GM18511 (cell line): ENCODE results near the gene IFFO2.

ENCODE experiments used
- ATAC-seq: cut with Tn5 transposase; IDR thresholded peaks from one replicate; pipeline ENCODE4 v1.9.1; 2021; ENCODE audit warnings: mild to moderate bottlenecking, moderate library complexity; ENCODE audit not compliant: unreplicated experiment

The IFFO2 gene

GRCh38 chr1:18972991-18973390, 16.5 kb upstream of the IFFO2 start:
- ATAC-seq: no peak

DNA sequence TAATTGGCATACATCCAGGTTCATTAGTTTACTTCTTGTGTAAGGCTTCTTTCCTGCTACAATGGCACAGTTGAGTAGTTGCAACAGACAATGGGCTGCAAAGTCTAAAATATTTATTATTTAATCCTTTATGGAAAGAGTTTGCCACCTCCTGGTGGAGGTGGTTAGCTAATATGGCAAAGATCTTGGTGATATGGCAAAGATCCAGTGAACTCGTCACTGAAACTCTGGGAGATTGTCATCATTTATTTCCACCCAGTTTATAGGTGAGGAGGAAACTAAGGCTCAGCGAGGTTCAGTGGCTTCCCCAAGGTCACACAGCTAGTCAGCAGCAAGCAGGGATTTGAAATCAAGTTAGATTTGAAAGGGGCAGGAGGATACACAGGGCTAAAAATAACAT, 16.1 kb upstream of the IFFO2 start:
- ATAC-seq: no peak

- no peak for ATAC-seq
Observed at GRCh38 chr1:18970762-18971161, 14.3 kb upstream of the IFFO2 start.

GRCh38 chr1:18970358-18970757, 13.9 kb upstream of the IFFO2 start:
- ATAC-seq: no peak

DNA sequence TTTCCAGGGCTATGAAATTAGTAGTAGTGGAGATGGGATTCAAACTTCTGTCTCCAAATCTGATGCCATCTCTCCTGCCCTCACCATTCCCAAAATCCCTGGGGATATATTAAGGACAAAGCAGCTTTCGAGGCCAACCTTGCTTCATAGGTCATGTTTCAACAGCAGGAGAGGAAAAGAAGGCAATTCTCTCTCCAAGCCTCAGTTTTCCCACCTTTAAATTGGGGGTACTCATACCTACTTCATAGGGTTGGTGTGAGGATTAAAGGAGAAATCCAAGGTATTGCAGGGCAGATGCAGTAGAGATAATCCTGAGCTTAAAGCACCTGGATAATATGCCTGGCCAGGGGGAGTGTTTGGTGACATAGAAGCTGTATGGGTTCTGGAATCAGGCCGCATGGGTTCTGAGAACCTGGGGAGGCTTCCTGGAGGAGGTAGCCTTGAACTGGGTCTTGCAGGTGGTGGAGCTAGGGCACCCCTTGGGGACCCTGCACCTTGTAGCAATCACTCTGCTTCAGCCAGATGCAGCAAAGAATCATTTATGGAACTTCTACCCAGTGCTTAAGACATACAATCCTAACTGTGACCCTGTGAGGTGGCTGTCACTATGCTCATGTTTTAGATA, 10.7 kb upstream of the IFFO2 start:
- ATAC-seq: no peak

- no peak for ATAC-seq
Observed at GRCh38 chr1:18965206-18966173, 9.0 kb upstream of the IFFO2 start.

DNA sequence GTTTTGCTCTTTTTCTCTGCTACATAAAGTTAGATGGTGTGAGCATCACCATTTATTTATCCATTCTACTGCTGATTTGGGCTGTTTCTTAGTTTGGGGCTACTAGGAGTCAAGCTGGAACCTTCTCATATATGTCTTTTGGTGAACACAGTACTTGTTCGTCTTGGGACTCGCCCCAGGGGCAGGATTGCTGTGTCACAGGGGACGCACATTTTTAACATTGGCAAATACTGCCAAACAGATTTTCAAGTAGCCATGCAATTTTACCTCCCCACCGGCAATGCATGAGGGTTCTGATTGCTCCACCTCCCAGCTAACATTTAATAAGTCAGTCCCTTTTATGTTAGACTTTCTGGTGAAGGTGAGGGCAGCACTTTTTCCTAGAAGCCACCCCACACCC, 7.5 kb upstream of the IFFO2 start:
- no peak for ATAC-seq

DNA sequence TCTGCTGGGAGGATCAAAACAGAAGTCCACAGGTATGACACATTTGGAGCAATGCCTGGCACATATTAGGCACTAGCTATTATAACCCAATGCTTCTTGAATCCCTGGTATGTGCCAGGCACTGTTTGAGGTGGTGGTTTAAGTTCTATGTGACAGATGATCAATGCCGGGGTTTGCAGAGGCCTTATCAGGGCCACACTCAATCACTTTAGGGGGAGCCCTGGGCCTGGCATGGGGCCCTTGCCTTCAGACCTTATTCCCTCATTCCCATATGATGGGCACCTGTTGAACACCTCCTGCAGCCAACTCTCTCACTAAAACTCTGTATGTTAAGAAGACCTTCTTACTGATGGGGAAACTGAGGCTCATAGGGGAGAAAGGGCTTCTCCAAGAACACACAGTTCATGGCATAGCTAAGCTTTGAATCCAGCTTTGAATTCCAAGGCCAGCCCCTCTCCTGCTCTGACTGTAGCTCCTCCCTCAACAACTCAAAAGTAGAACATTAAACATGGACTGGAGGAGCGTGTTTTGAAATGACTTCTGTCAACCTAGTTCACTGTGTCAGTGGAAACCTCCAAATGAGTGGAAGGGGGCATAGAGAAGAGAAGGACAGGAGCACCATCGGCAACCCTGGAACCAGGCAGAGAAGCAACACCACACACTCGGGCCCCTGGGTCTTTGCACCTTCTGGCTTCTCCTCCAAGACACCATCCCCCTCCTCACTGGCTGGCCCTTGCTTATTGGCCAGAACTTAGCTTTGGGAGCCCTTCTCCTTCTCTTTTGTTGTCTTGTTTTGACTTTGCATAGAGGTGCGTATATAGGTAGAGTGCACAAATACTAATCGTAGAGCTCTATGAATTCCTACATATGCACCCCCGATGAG, 6.6 kb upstream of the IFFO2 start:
- no peak for ATAC-seq

- no peak for ATAC-seq
Observed at GRCh38 chr1:18962121-18962721, 5.7 kb upstream of the IFFO2 start.

- no peak for ATAC-seq
Observed at GRCh38 chr1:18960821-18961220, 4.3 kb upstream of the IFFO2 start.

GRCh38 chr1:18960409-18960808, 3.9 kb upstream of the IFFO2 start:
- ATAC-seq: no peak

GRCh38 chr1:18959591-18959990, 3.1 kb upstream of the IFFO2 start:
- ATAC-seq: no peak

DNA sequence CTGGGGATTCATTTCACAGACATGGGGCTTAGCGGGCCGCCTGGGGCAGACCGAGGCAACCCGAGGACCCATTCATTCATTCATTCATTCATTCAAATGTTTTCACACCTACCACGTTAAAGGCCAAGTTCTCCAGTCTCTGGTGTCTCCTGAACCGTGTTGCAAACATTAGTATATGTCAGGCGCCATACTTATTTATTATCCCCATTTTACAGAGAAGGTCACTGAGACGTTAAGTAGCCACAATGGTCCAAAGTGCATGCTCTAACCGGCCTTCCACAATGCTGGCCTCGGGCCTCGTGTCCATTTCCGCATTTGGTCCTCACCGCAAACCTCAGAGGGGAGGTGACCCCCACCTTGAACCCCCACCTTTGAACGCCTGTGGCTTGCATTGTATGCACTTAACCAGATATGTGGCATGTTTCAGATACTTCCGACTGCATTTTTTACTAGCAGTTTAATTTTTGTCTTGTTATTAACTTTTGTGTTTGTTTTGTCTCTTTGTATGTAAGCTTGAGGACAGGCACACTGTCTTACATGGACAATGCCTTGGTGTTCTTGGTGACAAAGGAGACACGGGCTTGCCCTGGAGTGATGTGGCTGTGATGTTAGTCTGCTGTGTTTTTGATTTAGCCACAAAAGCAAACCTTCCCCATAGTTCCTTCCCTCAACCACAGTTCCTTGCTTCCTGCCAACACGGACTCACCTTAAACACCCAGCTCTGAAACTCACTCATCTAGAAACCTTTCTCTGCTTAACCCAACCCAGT, 1.2 kb upstream of the IFFO2 start:
- ATAC-seq: no peak

- ATAC-seq: no peak
Observed at GRCh38 chr1:18957136-18957521, 653 bp upstream of the IFFO2 start.

DNA sequence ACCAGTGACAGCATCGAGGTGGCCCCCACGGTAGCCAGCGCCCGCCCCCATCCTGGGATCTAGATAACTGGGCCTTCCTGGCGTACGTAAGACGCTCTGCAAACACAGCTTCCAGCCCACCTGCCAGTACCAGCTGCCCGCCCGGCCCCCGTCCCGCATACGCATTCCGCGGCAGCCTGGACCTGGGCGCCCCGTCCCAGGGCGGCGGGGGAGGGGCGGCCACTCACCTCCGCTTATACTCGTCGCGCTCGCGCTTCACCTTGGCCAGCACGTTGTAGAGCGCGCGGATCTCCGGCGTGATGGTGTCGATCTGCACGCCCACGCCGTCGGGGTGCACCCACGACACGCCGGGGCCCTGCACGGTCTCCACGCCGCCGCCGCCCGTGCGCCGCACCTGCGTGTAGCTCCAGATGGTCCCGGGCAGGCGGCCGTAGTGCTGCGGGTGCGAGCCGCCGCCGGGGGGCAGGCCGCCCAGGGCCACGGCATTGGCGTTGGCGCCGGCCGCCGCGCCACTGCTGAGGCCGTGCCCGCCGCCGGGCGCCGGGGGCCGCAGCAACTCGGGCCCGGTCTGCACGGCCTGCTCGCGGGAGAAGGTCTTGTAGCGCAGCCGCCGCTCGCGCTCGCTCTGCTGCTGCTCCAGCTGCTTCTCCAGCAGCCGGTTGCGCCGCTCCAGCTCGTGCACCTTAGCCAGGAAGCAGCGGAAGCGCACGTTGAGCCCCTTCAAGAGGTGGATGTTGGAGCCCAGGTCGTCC, 859 bp downstream of the IFFO2 start:
- peak; percentile 25 for ATAC-seq

DNA sequence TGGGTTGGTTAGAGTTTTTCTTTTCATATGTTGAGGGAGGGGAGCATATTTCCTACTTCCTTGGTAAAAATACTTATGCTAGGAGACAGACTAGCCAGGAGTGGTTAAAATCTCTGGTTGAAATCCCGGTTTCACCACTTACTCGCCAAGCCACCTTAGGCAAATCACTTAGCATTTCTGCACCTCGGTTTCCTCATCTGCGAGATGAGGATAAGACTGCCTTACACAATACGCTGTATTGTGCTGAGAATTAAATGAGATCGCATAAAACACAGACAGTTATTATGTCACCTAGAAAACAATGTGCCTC, 1.4 kb downstream of the IFFO2 start:
- ATAC-seq: no peak

GRCh38 chr1:18954270-18955071, 2.0 kb downstream of the IFFO2 start:
- no peak for ATAC-seq

DNA sequence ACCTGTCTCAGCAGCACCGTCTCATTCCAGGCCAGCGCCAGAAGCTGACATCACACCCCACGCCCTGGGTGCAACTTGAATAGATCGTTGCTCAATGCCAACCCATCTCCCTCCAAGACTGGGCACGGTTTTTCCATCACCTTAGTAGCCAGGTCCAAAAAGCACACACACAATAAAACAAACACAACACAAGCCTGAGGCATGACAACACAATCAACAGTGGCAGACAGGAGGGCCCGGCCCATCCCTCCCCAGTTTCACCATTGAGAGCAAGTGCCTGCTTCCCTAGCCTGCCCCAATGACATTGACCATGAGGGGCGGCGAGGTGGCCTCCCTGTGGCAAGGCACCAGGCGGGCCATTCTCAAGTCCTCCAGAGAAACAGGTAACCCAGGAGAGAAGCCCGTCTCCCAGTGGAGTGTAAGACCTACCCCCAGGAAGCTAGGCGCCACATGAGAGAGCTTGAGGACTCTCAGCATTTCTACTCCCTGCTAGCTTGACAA, 2.7 kb downstream of the IFFO2 start:
- no peak for ATAC-seq
